ENCODE results near the gene CYFIP1. TPM values are rescaled to one million over a fixed set of nuclear protein-coding genes. Genes with fewer than 3 reads are reported as not detected.
"Not testable (repeated sequence)": the region's sequence is repeated elsewhere in the genome, so short reads cannot be mapped to it uniquely, and the experiment has no call there.

CYFIP1 gene
- total RNA-seq, 1 experiment from 2014 or later: 112 TPM

DNA sequence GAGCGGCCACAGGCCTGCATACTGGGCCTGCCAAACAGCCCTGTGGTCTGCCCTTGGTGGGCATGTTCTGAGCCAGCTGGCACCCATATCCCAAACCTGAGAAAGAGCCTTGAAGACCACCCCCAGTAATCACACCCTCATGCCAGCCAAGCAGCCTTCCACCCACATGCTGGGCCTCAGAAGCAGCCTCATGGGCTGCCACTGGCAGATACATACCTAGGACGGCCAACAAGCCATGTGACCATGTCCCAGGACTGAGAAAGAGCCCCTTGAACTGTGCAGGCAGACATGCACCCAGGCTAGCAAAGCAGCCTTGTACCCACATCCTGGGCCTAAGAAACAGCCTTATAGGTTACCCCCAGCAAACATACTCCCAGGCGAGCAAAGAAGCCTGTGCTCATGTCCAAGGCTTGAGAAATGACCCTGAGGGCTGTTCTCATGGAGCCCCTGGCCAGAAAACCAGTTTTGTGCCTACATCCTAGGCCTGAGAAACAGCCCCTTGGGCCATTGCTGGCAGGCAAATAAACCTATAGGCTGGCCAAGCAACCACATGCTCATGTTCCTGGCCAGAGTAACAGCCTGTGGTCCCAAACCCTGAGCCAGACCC, 34.3 kb upstream of the CYFIP1 start:
- H3K27me3 ChIP-seq (replicated peaks; ENCODE audit: insufficient read depth, low read depth, low read length, poor library complexity): no peaks in the 10 kb centered on the region
- BruUV-seq (replicated peaks): no TSS peak
- H3K27ac ChIP-seq (ENCODE audit: low read depth, low read length, poor library complexity, severe bottlenecking): no peak overlapping the region
- no peak overlapping the region for H3K4me3 ChIP-seq (ENCODE audit: low read depth, low read length, poor library complexity, severe bottlenecking)
- CTCF ChIA-PET: no interaction called here
- no peaks in the 10 kb centered on the region for H3K9me3 ChIP-seq (ENCODE audit: low read depth, low read length, poor library complexity, severe bottlenecking)
- DNase-seq (ENCODE audit: low spot score): no peak
- H3K4me1 ChIP-seq (ENCODE audit: insufficient read depth, low read length, poor library complexity, severe bottlenecking): no peaks in the 10 kb centered on the region
- TF ChIP-seq, protein P1, sequence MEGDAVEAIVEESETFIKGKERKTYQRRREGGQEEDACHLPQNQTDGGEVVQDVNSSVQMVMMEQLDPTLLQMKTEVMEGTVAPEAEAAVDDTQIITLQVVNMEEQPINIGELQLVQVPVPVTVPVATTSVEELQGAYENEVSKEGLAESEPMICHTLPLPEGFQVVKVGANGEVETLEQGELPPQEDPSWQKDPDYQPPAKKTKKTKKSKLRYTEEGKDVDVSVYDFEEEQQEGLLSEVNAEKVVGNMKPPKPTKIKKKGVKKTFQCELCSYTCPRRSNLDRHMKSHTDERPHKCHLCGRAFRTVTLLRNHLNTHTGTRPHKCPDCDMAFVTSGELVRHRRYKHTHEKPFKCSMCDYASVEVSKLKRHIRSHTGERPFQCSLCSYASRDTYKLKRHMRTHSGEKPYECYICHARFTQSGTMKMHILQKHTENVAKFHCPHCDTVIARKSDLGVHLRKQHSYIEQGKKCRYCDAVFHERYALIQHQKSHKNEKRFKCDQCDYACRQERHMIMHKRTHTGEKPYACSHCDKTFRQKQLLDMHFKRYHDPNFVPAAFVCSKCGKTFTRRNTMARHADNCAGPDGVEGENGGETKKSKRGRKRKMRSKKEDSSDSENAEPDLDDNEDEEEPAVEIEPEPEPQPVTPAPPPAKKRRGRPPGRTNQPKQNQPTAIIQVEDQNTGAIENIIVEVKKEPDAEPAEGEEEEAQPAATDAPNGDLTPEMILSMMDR (conservative IDR thresholded peaks at IDR 0.05; ENCODE audit: low read depth, low read length): no peak
- TF ChIP-seq EZH2 (IDR thresholded peaks at IDR 0.05; ENCODE audit: borderline replicate concordance, low read depth, low read length, poor library complexity, severe bottlenecking): no peak
- intact Hi-C loops (cut with micrococcal nuclease; ENCODE audit: unreplicated experiment): no loop called here
- H3K36me3 ChIP-seq (ENCODE audit: insufficient read depth, low read length, poor library complexity, severe bottlenecking): peaks cover 43% of the 10 kb centered on the region
- POLR2A ChIA-PET (ENCODE audit: low non-redundant PET): no interaction called here

DNA sequence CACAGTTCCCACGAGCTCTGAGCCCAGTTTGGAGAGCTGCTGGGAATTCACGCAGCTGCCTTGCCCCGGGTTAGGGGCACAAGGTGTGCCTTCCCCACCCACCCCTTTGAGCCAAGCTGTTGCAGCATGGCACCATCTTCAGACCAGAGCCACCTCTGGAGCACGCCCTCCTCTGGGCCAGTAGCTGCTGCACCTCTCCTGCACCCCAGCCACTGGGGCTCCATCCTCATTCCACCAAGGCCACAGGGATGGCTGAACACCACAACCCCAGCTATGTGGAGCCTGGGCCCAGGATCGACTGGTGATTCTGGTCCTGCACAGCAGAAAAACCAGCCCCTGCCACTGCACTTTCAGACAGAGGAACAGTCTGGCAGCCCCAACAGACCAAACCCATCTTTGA, 33.5 kb upstream of the CYFIP1 start:
- H3K27ac ChIP-seq (ENCODE audit: low read depth, low read length, poor library complexity, severe bottlenecking): no peak overlapping the region
- POLR2A ChIA-PET (ENCODE audit: low non-redundant PET): no interaction called here
- no TSS peak for BruUV-seq (replicated peaks)
- H3K4me1 ChIP-seq (ENCODE audit: insufficient read depth, low read length, poor library complexity, severe bottlenecking): no peaks in the 10 kb centered on the region
- no peak overlapping the region for H3K4me3 ChIP-seq (ENCODE audit: low read depth, low read length, poor library complexity, severe bottlenecking)
- intact Hi-C loops (cut with micrococcal nuclease; ENCODE audit: unreplicated experiment): no loop called here
- no peak for DNase-seq (ENCODE audit: low spot score)
- H3K27me3 ChIP-seq (replicated peaks; ENCODE audit: insufficient read depth, low read depth, low read length, poor library complexity): no peaks in the 10 kb centered on the region
- TF ChIP-seq, protein P1 (conservative IDR thresholded peaks at IDR 0.05; ENCODE audit: low read depth, low read length): no peak
- TF ChIP-seq EZH2 (IDR thresholded peaks at IDR 0.05; ENCODE audit: borderline replicate concordance, low read depth, low read length, poor library complexity, severe bottlenecking): no peak
- CTCF ChIA-PET: no interaction called here
- H3K36me3 ChIP-seq (ENCODE audit: insufficient read depth, low read length, poor library complexity, severe bottlenecking): peaks cover 42% of the 10 kb centered on the region
- no peaks in the 10 kb centered on the region for H3K9me3 ChIP-seq (ENCODE audit: low read depth, low read length, poor library complexity, severe bottlenecking)

- DNase-seq (ENCODE audit: low spot score); H3K4me1 ChIP-seq (ENCODE audit: insufficient read depth, low read length, poor library complexity, severe bottlenecking); CTCF ChIA-PET; BruUV-seq (replicated peaks); POLR2A ChIA-PET (ENCODE audit: low non-redundant PET); H3K27me3 ChIP-seq (replicated peaks; ENCODE audit: insufficient read depth, low read depth, low read length, poor library complexity); H3K4me3 ChIP-seq (ENCODE audit: low read depth, low read length, poor library complexity, severe bottlenecking); H3K27ac ChIP-seq (ENCODE audit: low read depth, low read length, poor library complexity, severe bottlenecking); H3K9me3 ChIP-seq (ENCODE audit: low read depth, low read length, poor library complexity, severe bottlenecking); intact Hi-C loops (cut with micrococcal nuclease; ENCODE audit: unreplicated experiment): not testable (repeated sequence)
- peaks cover 39% of the 10 kb centered on the region for H3K36me3 ChIP-seq (ENCODE audit: insufficient read depth, low read length, poor library complexity, severe bottlenecking)
Measured at GRCh38 chr15:23012616-23013015, 32.4 kb upstream of the CYFIP1 start.

- Histone ChIP-seq H3K27ac (ENCODE audit: low read depth, low read length, poor library complexity, severe bottlenecking) (no peak overlapping the region), H3K4me3 (ENCODE audit: low read depth, low read length, poor library complexity, severe bottlenecking) (no peak overlapping the region), H3K9me3 (ENCODE audit: low read depth, low read length, poor library complexity, severe bottlenecking) (no peaks in the 10 kb centered on the region), H3K27me3 (replicated peaks; ENCODE audit: insufficient read depth, low read depth, low read length, poor library complexity) (no peaks in the 10 kb centered on the region), H3K4me1 (ENCODE audit: insufficient read depth, low read length, poor library complexity, severe bottlenecking) (no peaks in the 10 kb centered on the region), H3K36me3 (ENCODE audit: insufficient read depth, low read length, poor library complexity, severe bottlenecking) (peaks cover 61% of the 10 kb centered on the region)
- ChIA-PET CTCF (no interaction called here), POLR2A (ENCODE audit: low non-redundant PET) (no interaction called here)
- intact Hi-C loops (cut with micrococcal nuclease; ENCODE audit: unreplicated experiment): no loop called here
- no TSS peak for BruUV-seq (replicated peaks)
- DNase-seq (ENCODE audit: low spot score): no peak
- TF ChIP-seq, protein P1 (conservative IDR thresholded peaks at IDR 0.05; ENCODE audit: low read depth, low read length): no peak
- no peak for TF ChIP-seq EZH2 (IDR thresholded peaks at IDR 0.05; ENCODE audit: borderline replicate concordance, low read depth, low read length, poor library complexity, severe bottlenecking)
Measured at GRCh38 chr15:23003736-23004135, 23.6 kb upstream of the CYFIP1 start.
